ENCODE results near the gene B4GALNT1. TPM values are rescaled to one million over a fixed set of nuclear protein-coding genes. Genes with fewer than 3 reads are reported as not detected.
"Not testable (repeated sequence)": the region's sequence is repeated elsewhere in the genome, so short reads cannot be mapped to it uniquely, and the experiment has no call there.

The B4GALNT1 gene
- total RNA-seq (under 1 TPM in 1 of 2 experiments, not detected in 1; 0.30 TPM), polyA plus RNA-seq (not detected), total RNA-seq (0 to 1.2 (median 0.14) reads per million in 6 experiments)

- Mint-ChIP-seq H3K4me3 (peak within 1 kb of the TSS; percentile 45 to 84 (median 74)), H3K9me3 (peaks cover 0 to 1% (median 0%) of the 10 kb centered on the region in 9 donors), H3K36me3 (no peaks in the 10 kb centered on the region), H3K27ac (peak within 1 kb of the TSS in 1 of 10 donors; percentile 59), H3K27me3 (peaks cover 15 to 67% (median 45%) of the 10 kb centered on the region in 5 donors), H3K4me1 (peaks cover 6 to 21% (median 14%) of the 10 kb centered on the region in 4 donors)
- POLR2A ChIA-PET, result interaction anchor here (0.6 to 1.2 kb wide), 6 partner anchors 40 to 174 kb away, joined by 3 to 10 read pairs (median 4); no protein-coding TSS in a partner anchor
- ATAC-seq (peak; percentile 83 to 92), DNase-seq (peak; percentile 39 to 72 (median 64))
Measured at GRCh38 chr12:57632958-57633840, at the start of gene B4GALNT1. TSS of gene B4GALNT1 (minus strand) at chr12:57633201. CDS start at chr12:57632132, 1,069 bp downstream.

DNA sequence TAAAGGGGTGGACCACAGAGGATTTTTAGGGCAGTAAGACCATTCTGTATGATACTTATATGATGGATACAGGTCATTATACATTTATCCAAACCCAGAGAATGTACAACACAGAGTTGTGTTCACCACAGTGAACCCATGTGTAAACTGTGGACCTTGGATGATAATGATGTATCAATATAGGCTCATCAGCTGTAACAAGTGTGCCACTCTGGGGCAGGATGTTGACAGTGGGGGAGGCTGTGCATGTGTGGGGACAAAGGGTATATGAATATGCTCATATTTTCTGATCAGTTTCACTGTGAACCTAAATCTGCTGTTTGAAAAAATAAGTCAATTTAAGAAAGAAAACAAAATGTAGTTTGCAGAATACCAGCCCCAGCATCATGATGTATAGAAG lies 46.7 kb upstream of the B4GALNT1 start:
- POLR2A ChIA-PET, result no interaction called here
- DNase-seq (no peak), ATAC-seq (no peak)
- H3K4me3 Mint-ChIP-seq, result no peak overlapping the region
- H3K4me1 Mint-ChIP-seq, result no peaks in the 10 kb centered on the region
- peaks cover 0 to 13% (median 7%) of the 10 kb centered on the region in 9 donors for H3K9me3 Mint-ChIP-seq
- H3K36me3 Mint-ChIP-seq, result peaks cover 0 to 5% (median 0%) of the 10 kb centered on the region in 3 donors
- no peak overlapping the region for H3K27ac Mint-ChIP-seq
- peaks cover 0 to 13% (median 0%) of the 10 kb centered on the region in 5 donors for H3K27me3 Mint-ChIP-seq

GRCh38 chr12:57677947-57678346 lies 44.9 kb upstream of the B4GALNT1 start:
- H3K4me3 Mint-ChIP-seq, ATAC-seq, H3K36me3 Mint-ChIP-seq, DNase-seq, H3K4me1 Mint-ChIP-seq, POLR2A ChIA-PET, H3K27me3 Mint-ChIP-seq, H3K27ac Mint-ChIP-seq: not testable (repeated sequence)
- H3K9me3 Mint-ChIP-seq, result peaks cover 0 to 13% (median 7%) of the 10 kb centered on the region in 9 donors

DNA sequence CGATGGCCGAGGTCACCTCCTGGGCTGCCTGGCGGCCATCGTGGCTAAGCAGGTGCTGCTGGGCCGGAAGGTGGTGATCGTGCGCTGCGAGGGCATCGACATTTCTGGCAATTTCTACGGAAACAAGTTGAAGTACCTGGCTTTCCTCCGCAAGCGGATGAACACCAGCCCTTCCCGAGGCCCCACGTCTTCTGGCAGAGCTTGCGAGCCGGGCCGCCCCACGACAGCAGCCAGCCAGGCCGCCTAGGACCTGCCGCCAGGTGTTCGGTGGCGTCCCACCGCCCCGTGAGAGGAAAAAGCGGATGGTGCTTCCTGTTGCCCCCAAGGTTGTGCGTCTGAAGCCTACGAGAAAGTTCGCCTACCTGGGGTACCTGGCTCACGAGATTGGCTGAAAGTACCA lies 41.7 kb upstream of the B4GALNT1 start:
- Mint-ChIP-seq H3K36me3 (no peaks in the 10 kb centered on the region), H3K9me3 (peaks cover 0 to under 1% (median 0%) of the 10 kb centered on the region in 9 donors), H3K4me3 (no peak overlapping the region), H3K27me3 (peaks cover 0 to 7% (median 3%) of the 10 kb centered on the region in 5 donors), H3K4me1 (no peaks in the 10 kb centered on the region), H3K27ac (no peak overlapping the region)
- ATAC-seq (no peak), DNase-seq (no peak)
- POLR2A ChIA-PET, result no interaction called here

GRCh38 chr12:57672801-57673200 lies 39.8 kb upstream of the B4GALNT1 start:
- Mint-ChIP-seq H3K4me3 (no peak overlapping the region), H3K4me1 (no peaks in the 10 kb centered on the region), H3K36me3 (no peaks in the 10 kb centered on the region), H3K9me3 (no peaks in the 10 kb centered on the region), H3K27ac (no peak overlapping the region), H3K27me3 (peaks cover 0 to 8% (median 4%) of the 10 kb centered on the region in 5 donors)
- DNase-seq, result no peak
- ATAC-seq, result no peak
- POLR2A ChIA-PET, result no interaction called here

DNA sequence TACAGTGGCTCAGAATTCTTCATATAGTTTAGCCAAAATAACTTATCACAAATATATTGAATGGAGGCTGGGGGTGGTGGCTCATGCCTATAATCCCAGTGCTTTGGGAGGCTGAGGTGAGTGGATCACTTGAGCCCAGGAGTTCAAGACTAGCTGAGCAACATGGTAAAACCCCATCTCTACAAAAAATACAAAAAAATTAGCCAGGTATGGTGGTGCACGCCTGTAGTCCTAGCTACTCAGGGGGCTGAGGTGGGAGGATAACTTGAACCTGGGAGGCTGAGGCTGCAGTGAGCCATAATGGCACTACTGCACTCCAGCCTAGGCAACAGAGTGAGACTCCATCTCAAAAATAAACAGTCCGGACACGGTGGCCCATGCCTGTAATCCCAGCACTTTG lies 38.8 kb upstream of the B4GALNT1 start:
- DNase-seq, H3K27me3 Mint-ChIP-seq, POLR2A ChIA-PET, H3K9me3 Mint-ChIP-seq, H3K4me1 Mint-ChIP-seq, H3K27ac Mint-ChIP-seq, H3K36me3 Mint-ChIP-seq, H3K4me3 Mint-ChIP-seq, ATAC-seq: not testable (repeated sequence)

DNA sequence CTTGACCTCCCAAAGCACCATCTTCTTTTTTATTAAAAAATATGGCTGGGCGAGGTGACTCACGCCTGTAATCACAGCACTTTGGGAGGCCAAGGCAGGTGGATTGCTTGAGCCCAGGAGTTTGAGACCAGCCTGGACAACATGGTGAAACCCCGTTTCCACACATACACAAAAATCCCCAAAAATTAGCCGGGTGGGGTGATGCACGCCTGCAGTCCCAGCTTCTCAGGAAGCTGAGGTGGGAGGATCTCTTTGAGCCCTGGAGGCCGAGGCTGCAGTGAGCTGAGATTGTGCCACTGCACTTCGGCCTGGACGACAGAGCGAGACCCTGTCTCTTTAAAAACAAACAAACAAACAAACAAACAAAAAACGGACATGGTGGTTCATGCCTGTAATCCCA lies 36.7 kb upstream of the B4GALNT1 start:
- DNase-seq, H3K27ac Mint-ChIP-seq, ATAC-seq, H3K36me3 Mint-ChIP-seq, H3K9me3 Mint-ChIP-seq, POLR2A ChIA-PET, H3K4me1 Mint-ChIP-seq, H3K4me3 Mint-ChIP-seq, H3K27me3 Mint-ChIP-seq: not testable (repeated sequence)

DNA sequence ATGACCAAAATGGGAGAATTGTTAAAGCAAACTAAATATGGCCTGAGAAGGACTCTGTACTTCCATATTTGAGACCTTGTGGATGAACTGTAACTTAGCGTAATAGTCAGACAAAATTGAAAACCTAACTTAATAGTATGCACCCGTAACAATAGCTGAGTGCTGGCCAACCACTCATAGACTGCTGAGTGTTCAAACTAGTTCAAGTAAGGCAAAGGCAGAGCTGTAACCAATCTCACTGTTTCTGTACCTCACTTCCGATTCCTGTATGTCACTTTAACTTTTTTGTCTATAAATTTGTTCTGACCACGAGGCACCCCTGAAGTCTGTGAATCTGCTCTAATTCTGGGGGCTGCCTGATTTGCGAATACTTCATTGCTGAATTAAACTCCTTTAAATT lies 33.9 kb upstream of the B4GALNT1 start:
- Mint-ChIP-seq H3K27me3 (peaks cover 0 to 4% (median 2%) of the 10 kb centered on the region in 5 donors), H3K4me1 (peaks cover 0 to 1% (median 0%) of the 10 kb centered on the region in 4 donors), H3K27ac (no peak overlapping the region), H3K9me3 (no peaks in the 10 kb centered on the region), H3K36me3 (no peaks in the 10 kb centered on the region), H3K4me3 (no peak overlapping the region)
- no peak for ATAC-seq
- DNase-seq, result no peak
- POLR2A ChIA-PET, result no interaction called here

GRCh38 chr12:57665066-57665820 lies 32.2 kb upstream of the B4GALNT1 start:
- H3K27me3 Mint-ChIP-seq, DNase-seq, H3K27ac Mint-ChIP-seq, H3K9me3 Mint-ChIP-seq, ATAC-seq, H3K4me1 Mint-ChIP-seq, POLR2A ChIA-PET, H3K4me3 Mint-ChIP-seq, H3K36me3 Mint-ChIP-seq: not testable (repeated sequence)

- H3K4me3 Mint-ChIP-seq, result no peak overlapping the region
- no peaks in the 10 kb centered on the region for H3K9me3 Mint-ChIP-seq
- H3K4me1 Mint-ChIP-seq, result peaks cover 0 to 1% (median 0%) of the 10 kb centered on the region in 4 donors
- POLR2A ChIA-PET, result no interaction called here
- ATAC-seq, result no peak
- H3K36me3 Mint-ChIP-seq, result peaks cover 0 to 2% (median 0%) of the 10 kb centered on the region in 3 donors
- no peak for DNase-seq
- H3K27me3 Mint-ChIP-seq, result peaks cover 0 to 9% (median 4%) of the 10 kb centered on the region in 5 donors
- H3K27ac Mint-ChIP-seq, result no peak overlapping the region
Measured at GRCh38 chr12:57661376-57661775, 28.4 kb upstream of the B4GALNT1 start.

DNA sequence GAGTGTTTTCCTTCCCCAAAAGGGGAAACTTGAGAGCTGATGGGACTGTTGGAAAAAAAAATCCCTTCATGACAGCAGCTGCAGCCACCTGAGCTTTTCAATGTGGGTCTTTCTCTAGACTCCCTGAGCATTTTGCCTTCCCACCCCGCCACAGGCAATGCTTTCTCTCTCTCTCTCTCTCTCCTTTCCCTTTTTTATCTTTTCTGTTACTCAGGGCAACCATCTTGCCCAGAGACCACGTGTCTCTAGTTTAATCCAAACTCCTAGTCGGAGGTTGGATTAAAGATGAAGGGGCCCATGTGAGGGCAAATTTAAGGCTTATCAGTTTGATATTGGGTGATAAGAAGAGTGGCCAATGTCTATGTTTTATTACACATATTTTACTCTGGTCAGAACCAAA lies 25.9 kb upstream of the B4GALNT1 start:
- ATAC-seq, result no peak
- no peak overlapping the region for H3K4me3 Mint-ChIP-seq
- H3K4me1 Mint-ChIP-seq, result no peaks in the 10 kb centered on the region
- peaks cover 0 to 4% (median 0%) of the 10 kb centered on the region in 3 donors for H3K36me3 Mint-ChIP-seq
- peaks cover 0 to 5% (median 2%) of the 10 kb centered on the region in 9 donors for H3K9me3 Mint-ChIP-seq
- peaks cover 0 to 9% (median 4%) of the 10 kb centered on the region in 5 donors for H3K27me3 Mint-ChIP-seq
- POLR2A ChIA-PET, result no interaction called here
- no peak overlapping the region for H3K27ac Mint-ChIP-seq
- no peak for DNase-seq

GRCh38 chr12:57657744-57658143 lies 24.7 kb upstream of the B4GALNT1 start:
- Mint-ChIP-seq H3K27me3 (peaks cover 0 to 9% (median 4%) of the 10 kb centered on the region in 5 donors), H3K4me1 (no peaks in the 10 kb centered on the region), H3K9me3 (peaks cover 0 to 8% (median 4%) of the 10 kb centered on the region in 9 donors), H3K36me3 (peaks cover 0 to 6% (median 0%) of the 10 kb centered on the region in 3 donors), H3K4me3 (no peak overlapping the region), H3K27ac (no peak overlapping the region)
- ATAC-seq (no peak), DNase-seq (no peak)
- POLR2A ChIA-PET, result interaction anchor here (0.5 kb wide), 1 partner anchor 275 kb away, joined by 6 read pairs; no protein-coding TSS in a partner anchor

DNA sequence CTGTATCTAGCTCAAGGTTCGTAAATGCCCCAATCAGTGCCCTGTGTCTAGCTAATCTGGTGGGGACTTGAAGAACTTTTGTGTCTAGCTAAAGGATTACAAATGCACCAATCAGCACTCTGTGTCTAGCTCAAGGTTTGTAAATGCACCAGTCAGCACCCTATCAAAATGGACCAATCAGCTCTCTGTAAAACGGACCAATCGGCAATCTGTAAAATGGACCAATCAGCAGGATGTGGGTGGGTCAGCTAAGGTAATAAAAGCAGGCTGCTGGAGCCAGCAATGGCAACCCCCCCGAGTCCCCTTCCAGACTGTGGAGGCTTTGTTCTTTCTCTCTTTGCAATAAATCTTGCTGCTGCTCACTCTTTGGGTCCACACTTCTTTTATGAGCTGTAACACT lies 23.4 kb upstream of the B4GALNT1 start:
- POLR2A ChIA-PET, H3K4me3 Mint-ChIP-seq, H3K27ac Mint-ChIP-seq, H3K27me3 Mint-ChIP-seq, DNase-seq, H3K36me3 Mint-ChIP-seq, ATAC-seq, H3K9me3 Mint-ChIP-seq, H3K4me1 Mint-ChIP-seq: not testable (repeated sequence)

Measured in naive thymus-derived CD8-positive, alpha-beta T cell (primary cell).